ENCODE results near the gene KCNH5. TPM values are rescaled to one million over a fixed set of nuclear protein-coding genes. Genes with fewer than 3 reads are reported as not detected.

KCNH5 gene
- total RNA-seq, 1 donor from 2014 or later: not detected

DNA sequence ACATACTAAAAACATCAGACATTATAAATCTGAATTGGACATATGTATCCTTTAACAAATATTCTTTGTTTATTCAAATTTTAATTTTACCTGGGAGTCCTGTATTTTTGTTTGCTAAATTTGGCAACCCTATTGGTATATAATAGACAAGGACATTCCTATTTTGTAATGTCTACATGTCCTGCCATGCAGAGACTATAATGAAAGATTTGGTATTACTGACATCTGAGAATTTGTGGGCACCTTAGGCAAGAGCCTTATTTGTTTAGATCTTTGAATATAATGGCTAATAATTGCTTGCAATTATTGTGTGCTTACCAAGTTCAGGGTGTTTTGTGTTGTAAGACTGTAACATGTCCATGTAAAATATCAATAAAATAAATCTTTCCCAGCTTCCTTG is 334.4 kb downstream of the KCNH5 start:
- H3K4me1 ChIP-seq: no peaks in the 10 kb centered on the region
- no peaks in the 10 kb centered on the region for H3K36me3 ChIP-seq
- no peaks in the 10 kb centered on the region for H3K9me3 ChIP-seq (replicated peaks)
- no peaks in the 10 kb centered on the region for H3K27me3 ChIP-seq (ENCODE audit: low read depth)
- no peak overlapping the region for H3K4me3 ChIP-seq
- DNase-seq: no peak
- intact Hi-C loops (cut with micrococcal nuclease): no loop called here
- H3K27ac ChIP-seq (replicated peaks): no peak overlapping the region
- TF ChIP-seq, protein P1, sequence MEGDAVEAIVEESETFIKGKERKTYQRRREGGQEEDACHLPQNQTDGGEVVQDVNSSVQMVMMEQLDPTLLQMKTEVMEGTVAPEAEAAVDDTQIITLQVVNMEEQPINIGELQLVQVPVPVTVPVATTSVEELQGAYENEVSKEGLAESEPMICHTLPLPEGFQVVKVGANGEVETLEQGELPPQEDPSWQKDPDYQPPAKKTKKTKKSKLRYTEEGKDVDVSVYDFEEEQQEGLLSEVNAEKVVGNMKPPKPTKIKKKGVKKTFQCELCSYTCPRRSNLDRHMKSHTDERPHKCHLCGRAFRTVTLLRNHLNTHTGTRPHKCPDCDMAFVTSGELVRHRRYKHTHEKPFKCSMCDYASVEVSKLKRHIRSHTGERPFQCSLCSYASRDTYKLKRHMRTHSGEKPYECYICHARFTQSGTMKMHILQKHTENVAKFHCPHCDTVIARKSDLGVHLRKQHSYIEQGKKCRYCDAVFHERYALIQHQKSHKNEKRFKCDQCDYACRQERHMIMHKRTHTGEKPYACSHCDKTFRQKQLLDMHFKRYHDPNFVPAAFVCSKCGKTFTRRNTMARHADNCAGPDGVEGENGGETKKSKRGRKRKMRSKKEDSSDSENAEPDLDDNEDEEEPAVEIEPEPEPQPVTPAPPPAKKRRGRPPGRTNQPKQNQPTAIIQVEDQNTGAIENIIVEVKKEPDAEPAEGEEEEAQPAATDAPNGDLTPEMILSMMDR (IDR thresholded peaks at IDR 0.05; ENCODE audit: borderline replicate concordance): no peak

DNA sequence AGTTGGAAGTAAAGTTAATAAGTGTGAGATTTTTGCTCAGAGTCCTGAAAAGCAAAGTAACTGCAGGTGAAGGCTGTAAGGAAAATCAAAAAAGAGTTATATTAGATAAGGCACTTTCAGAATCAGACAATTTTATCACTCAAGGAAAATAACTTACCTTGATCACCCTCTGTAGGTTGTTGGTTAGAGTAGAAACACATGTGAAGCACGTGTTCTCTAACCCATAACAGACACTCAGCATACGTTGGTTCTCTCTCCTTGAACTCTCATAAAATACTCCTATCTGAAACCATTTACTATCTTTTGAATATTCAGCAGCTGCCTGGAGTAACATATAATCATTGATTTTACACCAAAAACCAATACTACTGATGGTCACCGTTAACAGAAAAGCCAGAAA is 335.5 kb downstream of the KCNH5 start:
- H3K36me3 ChIP-seq: no peaks in the 10 kb centered on the region
- no peak for DNase-seq
- H3K27ac ChIP-seq (replicated peaks): no peak overlapping the region
- H3K4me3 ChIP-seq: no peak overlapping the region
- intact Hi-C loops (cut with micrococcal nuclease): no loop called here
- no peaks in the 10 kb centered on the region for H3K27me3 ChIP-seq (ENCODE audit: low read depth)
- TF ChIP-seq, protein P1 (IDR thresholded peaks at IDR 0.05; ENCODE audit: borderline replicate concordance): no peak
- no peaks in the 10 kb centered on the region for H3K4me1 ChIP-seq
- H3K9me3 ChIP-seq (replicated peaks): no peaks in the 10 kb centered on the region

DNA sequence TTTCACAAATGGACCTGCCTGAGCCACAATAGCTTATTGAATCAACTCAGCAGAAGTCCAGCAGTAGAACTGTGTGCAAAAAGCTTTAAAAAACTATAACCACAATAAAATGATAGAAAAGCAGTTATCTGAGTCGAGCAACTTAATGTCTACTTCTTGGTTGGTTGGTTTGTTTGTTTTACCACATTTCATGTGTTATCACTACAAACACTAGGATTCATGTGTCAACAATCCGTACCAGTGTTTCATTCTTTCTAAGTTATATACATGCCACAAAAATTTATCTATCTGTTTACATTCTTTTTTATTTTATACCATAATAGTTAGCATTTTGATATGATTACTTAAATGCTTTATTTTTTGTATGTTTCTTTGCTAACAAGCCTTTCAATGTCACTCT is 339.0 kb downstream of the KCNH5 start:
- TF ChIP-seq, protein P1 (IDR thresholded peaks at IDR 0.05; ENCODE audit: borderline replicate concordance): no peak
- Histone ChIP-seq H3K36me3 (no peaks in the 10 kb centered on the region), H3K4me1 (no peaks in the 10 kb centered on the region), H3K27me3 (ENCODE audit: low read depth) (no peaks in the 10 kb centered on the region), H3K4me3 (no peak overlapping the region), H3K27ac (replicated peaks) (no peak overlapping the region), H3K9me3 (replicated peaks) (no peaks in the 10 kb centered on the region)
- intact Hi-C loops (cut with micrococcal nuclease): no loop called here
- no peak for DNase-seq

DNA sequence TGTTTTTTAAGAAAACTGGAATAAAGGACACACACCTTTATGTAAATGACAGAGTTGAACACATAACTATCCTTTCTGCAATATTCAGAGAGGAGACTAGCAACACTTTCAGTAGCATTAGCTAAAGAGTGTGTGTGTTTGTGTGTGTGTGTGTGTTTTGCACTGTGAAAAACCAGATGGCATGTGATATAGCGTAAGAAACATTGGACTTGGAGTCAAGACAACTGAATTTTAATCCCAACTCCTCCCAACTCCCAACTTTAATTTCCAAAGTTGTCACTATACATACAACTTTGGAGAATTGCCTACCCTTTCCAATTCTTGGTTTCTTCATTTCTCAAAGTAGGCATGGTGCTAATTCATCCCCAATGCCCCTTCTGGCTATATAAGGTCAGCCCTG is 347.8 kb downstream of the KCNH5 start:
- no peak overlapping the region for H3K27ac ChIP-seq (replicated peaks)
- no peaks in the 10 kb centered on the region for H3K4me1 ChIP-seq
- TF ChIP-seq, protein P1 (IDR thresholded peaks at IDR 0.05; ENCODE audit: borderline replicate concordance): no peak
- intact Hi-C loops (cut with micrococcal nuclease): no loop called here
- no peaks in the 10 kb centered on the region for H3K9me3 ChIP-seq (replicated peaks)
- no peak overlapping the region for H3K4me3 ChIP-seq
- H3K36me3 ChIP-seq: no peaks in the 10 kb centered on the region
- DNase-seq: no peak
- no peaks in the 10 kb centered on the region for H3K27me3 ChIP-seq (ENCODE audit: low read depth)

DNA sequence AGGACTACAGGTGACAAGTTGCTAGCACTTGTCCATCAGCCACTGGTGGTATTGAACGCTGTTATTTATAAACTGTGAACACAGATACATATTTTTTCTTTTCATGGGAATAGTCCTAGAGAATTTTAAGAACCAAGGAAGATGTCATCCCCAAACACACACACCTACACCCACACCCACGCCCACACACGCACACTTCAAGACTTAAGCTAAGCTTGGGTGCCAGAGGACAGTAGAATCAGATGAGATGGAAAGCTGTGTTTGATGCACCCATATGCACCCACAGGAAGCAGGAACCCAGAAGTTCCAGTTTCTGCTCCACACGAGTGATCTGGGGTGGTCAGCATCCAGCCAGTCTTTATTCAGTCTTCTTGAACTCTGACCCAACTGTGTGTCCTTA is 348.3 kb downstream of the KCNH5 start:
- intact Hi-C loops (cut with micrococcal nuclease): no loop called here
- TF ChIP-seq, protein P1 (IDR thresholded peaks at IDR 0.05; ENCODE audit: borderline replicate concordance): no peak

More for the DNA sequence above, 348.3 kb downstream of the KCNH5 start:
- no peaks in the 10 kb centered on the region for H3K36me3 ChIP-seq
- H3K27ac ChIP-seq (replicated peaks): no peak overlapping the region
- DNase-seq: no peak
- no peaks in the 10 kb centered on the region for H3K27me3 ChIP-seq (ENCODE audit: low read depth)
- H3K4me3 ChIP-seq: no peak overlapping the region
- H3K4me1 ChIP-seq: no peaks in the 10 kb centered on the region
- no peaks in the 10 kb centered on the region for H3K9me3 ChIP-seq (replicated peaks)

Measured in left ventricle myocardium inferior (tissue), 1 donor.